HG02588 (cell line): ENCODE measurements around the gene DLD.
A peak's percentile ranks its signal among the peaks of the same experiment; 100 is the strongest.
"Not testable (repeated sequence)": the region's sequence is repeated elsewhere in the genome, so short reads cannot be mapped to it uniquely, and the experiment has no call there.

Experiments used
- ATAC-seq: cut with Tn5 transposase; IDR thresholded peaks from one replicate; pipeline ENCODE4 v1.9.1; 2021; ENCODE audit warnings: mild to moderate bottlenecking, moderate library complexity; ENCODE audit not compliant: unreplicated experiment

DLD gene

DNA sequence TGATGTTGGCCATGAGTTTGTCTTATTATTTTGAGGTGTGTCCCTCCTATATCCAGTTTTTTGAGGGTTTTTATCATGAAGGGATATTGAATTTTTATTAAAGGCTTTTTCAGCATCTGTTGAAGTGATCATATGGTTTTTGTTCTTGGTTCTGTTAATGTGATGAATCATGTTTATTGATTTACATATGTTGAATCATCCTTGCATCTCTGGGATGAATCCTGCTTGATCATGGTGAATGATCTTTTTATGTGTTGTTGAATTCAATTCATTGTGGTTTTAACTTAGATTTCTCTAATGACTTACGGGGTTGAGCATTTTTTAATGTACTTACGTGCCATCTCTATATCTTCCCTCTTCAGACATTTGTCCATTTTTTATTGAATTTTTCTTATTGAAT is 22.9 kb downstream of the DLD start:
- ATAC-seq, result no peak

DNA sequence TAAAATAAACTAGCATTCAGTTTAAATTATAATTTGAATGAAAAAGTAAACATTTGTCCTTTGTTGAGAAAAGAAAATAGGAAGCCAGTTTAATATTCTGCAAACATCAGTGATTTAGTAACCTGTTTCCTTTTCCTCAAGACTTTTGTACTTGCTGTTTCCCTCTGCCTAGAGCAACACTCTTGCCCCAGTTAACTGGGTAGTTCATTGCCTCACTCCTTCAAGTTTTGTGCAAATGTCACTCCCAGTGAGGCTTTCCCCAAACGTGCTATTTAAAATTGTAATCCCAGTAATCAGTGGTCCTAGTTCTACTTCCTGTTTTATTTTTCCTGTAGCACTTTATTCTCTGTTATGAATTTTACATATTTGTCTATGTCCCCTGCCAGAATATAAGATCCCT is 23.8 kb downstream of the DLD start:
- ATAC-seq, result no peak

DNA sequence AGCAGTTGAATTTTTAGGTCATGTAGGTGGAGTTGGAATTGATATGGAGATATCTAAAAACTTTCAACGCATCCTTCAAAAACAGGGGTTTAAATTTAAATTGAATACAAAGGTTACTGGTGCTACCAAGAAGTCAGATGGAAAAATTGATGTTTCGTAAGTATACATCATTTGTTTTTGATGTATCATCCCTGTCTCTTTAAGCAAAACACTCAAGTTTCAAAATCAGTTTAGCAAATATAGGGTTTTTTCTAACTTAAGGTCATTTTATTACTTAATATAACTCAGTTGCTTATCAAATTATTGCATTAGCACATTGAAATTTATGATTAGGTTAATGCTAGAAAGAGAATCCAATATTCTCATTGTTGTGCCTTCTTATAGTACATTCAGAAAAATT is 24.6 kb downstream of the DLD start:
- ATAC-seq, result no peak

DNA sequence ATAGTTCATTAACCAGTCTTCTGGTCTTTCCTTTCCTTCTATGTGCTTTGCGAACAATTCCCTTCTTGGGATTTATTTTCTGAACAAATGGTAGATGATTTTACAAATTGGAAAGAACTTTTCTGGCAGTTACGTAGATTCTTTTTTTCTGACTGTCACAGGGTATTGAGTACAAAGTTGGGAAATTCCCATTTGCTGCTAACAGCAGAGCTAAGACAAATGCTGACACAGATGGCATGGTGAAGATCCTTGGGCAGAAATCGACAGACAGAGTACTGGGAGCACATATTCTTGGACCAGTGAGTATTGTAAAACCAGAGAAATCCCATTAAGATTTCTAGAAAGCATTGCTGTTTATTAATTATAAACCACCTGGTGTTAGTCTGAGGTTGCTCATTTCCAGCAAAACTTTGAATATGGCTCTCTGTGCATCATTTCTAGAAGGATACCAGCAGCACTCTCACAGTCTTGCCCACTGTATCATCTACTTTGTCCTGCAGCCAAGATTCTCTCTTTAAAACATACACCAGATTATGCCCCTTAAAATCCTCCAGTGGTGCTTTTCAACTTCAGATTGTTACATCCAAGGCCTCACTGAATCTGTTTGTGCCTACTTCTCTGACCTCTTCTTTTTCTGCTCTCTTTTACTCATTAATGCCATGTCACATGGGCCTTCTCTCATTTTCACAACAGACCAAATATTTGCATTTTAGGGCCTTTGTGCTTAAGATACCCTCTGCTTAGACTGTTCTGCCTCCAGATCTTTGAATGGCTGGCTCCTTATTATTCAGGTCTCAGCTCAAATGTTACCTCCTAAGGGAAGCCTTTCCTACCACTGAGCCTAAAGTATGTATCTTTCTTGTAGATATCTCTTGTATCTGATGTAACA is 27.0 kb downstream of the DLD start:
- ATAC-seq, result peak; percentile 88

DNA sequence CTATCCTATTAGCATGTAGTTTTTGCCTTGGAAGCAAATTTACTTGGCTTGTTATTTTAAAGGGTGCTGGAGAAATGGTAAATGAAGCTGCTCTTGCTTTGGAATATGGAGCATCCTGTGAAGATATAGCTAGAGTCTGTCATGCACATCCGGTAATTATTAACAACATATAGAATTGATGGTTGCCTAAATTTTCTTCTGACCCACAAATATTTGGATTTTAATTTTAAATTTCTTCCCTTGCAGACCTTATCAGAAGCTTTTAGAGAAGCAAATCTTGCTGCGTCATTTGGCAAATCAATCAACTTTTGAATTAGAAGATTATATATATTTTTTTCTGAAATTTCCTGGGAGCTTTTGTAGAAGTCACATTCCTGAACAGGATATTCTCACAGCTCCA is 28.0 kb downstream of the DLD start:
- no peak for ATAC-seq

DNA sequence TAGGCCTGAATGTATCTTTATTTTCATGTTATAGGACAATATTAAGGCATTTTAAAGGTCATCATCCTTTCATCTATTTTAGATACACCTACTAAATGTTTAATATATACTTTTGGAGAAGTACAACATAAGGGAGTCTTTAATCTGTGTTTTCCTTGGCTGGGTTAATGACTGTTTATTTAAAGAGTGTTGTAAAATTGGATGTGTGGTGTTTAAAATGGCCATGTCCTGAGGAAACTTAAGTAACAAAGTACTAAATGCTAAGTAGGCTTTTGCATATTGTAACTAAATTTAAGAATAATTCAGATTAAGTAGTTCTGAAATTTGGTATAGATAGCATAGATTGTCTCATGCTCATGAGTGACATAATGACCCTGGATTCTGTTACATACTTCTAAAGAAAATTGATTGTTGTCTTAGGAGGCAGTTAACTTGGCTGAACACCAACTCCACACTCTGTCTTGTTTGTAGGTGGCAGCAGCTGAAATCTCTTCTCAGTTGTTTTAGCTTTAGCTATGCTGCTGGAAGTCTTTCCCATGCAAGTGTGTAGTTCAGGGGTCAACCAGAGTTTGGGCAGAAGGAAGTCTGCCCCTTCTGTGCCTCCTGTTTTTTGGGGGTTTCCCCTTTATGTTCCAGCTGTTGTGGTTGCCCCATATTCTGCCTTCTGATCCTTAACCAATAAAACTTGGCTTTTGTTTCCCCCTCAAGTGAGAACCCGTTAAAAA is 29.2 kb downstream of the DLD start:
- no peak for ATAC-seq

DNA sequence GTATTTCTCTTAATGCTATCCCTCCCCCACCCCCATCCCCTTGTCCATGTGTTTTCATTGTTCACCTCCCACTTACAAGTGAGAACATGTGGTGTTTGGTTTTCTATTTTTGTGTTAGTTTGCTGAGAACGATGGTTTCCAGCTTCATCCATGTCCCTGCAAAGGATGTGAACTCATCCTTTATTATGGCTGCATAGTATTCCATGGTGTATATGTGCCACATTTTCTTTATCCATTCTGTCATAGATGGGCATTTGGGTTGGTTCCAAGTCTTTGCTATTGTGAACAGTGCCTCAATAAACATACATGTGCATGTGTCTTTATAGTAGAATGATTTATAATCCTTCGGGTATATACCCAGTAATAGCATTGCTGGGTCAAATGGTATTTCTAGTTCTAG is 30.8 kb downstream of the DLD start:
- not testable (repeated sequence) for ATAC-seq

DNA sequence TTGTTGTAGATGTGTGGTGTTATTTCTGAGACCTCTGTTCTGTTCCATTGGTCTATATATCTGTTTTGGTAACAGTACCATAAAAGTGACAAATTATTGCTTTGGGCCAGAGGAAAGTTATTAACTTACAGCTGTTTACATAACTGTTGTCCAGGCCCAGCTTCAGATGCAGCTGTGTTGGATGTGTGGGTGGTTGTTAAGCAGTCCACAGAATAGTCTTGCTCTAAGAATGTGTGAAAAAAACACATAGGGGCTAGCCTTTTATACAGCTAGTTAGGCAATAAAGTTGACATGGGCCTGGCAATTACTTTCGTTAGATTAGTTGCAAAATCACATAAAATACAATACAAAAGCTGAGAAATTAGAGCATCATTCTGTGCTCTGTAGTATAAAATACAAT is 31.9 kb downstream of the DLD start:
- no peak for ATAC-seq

DNA sequence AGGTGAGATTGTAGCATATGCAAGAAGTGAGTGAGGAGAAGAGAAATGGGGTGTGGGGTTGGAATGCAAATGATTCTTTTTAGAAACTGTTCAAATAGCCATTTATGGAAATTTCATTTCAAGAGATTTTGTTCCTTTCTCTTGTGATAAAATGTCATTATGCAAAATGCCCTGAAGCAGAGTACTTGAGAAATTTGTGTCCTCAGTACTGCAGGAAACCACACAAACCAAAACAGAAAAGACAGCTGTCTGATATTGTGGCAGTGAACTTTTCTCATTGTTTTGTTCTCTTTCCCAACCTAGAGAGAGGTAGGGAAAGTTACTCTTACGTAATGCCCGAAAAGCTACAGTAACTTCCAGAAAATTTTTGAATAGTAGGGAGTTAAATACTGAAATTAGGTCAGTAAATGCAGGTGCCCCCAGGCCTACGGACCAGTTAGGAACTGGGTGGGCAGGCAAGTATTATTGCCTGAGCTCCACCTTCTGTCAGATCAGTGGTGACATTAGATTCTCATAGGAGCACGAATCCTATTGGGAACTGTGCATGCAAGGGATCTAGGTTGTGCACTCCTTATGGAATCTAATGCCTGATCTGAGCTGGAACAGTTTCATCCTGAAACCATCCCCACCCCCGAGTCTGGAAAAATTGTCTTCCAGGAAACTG is 34.0 kb downstream of the DLD start:
- peak; percentile 90 for ATAC-seq

DNA sequence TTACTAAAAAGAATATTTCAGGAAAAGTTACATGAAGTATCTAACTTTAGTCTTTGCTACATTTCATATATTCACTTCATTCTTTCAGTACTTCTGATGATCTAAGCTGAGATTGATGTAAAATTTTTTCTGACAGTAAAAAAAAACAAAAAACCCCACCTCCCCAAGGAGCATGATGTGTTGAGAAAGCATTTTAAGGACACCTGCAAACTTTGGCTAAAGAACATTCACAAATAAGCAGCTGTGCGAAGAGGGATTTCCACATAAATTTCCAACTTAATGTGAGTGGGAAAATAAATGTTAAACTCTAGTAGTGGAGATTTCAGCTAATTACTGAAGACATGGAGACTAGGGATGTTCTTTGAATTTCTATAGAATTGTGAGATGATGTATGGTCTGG is 35.5 kb downstream of the DLD start:
- ATAC-seq, result no peak

DNA sequence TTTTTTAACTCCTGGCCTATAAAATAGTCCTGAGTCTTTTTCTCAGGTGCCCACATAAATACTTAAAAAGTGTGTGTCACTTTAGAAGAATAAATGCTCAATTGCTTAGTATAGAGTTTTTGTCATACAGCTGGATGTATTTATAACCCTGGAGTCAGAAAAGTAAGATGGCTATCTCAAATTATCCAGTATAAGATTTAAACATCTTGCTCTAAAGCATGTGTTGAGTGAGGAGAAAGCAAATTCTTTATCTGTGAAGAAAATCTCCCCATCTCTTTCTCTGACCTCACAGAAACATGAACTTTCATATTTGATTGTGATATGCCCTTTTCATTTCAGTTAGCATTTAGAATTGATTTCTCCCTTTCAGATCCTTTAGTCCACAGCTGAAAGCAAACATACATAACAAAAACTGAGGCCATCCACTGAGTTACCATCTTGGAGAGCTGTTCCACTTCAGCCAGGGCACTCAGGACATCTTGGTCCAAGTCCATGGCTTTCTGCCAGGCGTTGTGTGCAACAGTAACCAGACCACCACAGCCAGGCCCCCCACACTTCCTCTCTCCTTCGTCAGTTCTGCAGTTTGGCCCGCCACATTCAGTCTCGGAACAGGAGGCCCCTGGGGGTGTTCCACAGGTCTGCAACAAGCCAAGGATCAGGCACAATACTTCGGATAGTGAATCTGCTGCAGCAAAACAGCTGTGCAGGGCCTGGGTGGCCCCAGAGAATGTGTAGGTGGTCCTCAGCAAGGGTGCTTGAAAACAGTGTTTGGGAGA is 40.9 kb downstream of the DLD start:
- no peak for ATAC-seq

DNA sequence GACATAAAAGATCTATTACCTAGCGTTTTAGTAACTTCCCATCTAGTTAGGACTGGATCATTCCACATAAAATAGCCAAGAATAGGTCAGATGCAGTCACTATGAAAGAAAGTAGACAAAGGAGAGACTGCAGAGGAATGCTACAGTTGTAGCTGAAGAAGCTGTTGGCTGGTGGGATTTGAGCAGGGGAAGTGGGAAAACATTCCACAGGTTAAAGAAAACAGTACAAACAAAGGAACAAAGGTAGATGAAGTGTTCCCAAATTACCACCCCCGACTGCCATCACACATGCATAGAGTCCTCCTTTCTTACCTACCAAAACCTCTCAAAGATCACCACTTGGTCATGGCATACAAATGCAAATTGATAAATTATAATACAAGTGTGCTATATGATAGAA is 41.8 kb downstream of the DLD start:
- no peak for ATAC-seq

DNA sequence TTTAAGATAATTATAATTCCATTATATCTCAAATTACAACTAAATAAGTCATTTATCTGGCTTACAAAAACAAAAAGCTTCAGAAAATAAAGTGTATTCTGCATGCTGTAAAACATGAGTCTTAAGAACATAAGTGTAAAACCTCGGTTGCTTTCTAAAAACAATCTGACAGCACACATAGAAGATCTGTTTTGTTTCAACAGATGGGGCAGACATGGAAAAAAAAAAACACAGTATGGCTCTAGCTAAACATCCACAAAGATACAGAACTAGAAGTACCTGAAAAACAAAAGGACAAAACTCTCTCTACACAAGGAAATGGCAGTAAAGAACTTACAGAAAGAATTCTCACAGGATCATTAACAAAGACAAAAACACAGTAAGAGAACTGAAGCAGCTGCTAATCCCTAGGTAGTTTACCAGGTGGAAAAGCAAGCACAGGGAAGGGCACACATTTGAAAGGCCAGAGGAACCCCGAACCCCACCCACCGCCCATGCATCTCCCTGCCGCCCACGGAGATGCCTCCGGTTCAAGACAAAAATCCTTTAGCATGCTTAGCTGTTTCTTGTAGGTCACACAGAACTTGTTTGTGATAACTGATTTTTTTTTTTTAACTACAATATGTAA is 42.5 kb downstream of the DLD start:
- ATAC-seq, result no peak

DNA sequence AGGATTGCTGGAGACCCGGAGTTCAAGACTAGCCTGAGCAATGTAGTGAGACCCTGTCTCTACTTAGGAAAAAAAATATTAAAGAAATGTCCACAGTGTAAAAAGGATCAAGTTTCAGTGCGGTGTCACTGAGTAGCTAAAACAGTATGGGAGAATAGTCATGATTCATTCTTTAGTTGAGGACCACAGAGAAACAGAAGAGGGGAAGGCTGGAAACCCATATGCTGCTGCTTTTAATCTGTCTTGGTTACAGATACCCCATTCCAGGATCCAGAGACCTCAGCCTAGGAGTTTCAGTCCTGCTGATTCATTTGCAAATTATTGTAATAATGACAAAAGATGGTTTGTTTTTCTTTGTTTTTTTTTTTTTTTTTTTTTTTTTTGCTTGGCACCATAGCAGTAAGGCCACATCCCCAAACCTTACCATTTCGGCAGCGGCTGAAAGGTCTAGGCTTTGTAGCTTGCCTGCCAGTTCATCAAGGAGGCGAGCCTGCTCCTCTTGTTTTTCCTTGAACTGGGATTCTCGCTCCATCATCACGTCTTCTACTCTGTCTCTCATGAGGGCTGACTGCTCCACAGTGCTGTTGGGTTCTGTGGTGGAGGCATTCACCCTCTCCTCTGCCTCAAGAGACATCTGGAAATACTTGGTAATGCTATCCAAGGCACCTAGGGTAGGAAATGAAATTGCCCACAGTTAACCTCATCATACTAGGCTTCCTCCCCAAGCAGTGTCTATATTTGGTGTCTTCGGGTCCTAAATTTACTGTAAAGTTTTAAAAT is 44.2 kb downstream of the DLD start:
- ATAC-seq, result no peak

DNA sequence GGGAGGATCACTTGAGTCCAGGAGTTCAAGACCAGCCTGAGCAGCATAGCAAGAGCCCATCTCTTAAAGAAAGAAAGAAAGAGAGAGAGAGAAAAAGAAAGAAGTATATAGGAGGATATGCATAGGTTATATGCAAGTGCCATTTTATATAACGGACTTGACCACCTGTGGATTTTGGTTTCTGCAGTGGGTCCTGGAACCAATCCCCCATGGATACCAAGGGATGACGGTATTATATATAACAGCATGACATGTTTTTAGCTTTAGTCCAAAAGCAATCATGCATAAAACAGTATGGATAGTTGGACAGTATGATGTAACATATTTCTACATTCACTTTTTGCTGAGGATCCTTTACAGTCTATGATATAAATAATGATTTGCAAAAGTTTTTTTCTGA is 45.3 kb downstream of the DLD start:
- ATAC-seq, result no peak

DNA sequence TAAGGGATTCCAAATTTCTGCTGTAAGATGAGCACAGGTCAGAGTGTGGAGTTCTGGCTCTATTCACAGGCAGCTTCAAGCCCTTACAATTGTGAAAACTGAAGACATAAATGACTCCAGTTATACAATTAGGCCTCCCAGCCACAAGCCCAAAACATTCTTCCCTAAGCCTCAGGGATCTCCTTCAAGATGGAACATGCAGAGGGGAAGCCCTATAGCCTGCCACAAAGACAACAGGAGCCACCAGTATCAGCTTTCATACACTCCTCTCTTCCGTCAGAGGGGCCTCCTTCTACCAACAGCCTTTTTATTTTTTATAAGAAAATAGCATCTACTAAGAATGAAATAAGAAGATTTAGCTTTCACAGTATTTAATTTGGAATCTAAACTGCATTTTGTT is 46.5 kb downstream of the DLD start:
- no peak for ATAC-seq

DNA sequence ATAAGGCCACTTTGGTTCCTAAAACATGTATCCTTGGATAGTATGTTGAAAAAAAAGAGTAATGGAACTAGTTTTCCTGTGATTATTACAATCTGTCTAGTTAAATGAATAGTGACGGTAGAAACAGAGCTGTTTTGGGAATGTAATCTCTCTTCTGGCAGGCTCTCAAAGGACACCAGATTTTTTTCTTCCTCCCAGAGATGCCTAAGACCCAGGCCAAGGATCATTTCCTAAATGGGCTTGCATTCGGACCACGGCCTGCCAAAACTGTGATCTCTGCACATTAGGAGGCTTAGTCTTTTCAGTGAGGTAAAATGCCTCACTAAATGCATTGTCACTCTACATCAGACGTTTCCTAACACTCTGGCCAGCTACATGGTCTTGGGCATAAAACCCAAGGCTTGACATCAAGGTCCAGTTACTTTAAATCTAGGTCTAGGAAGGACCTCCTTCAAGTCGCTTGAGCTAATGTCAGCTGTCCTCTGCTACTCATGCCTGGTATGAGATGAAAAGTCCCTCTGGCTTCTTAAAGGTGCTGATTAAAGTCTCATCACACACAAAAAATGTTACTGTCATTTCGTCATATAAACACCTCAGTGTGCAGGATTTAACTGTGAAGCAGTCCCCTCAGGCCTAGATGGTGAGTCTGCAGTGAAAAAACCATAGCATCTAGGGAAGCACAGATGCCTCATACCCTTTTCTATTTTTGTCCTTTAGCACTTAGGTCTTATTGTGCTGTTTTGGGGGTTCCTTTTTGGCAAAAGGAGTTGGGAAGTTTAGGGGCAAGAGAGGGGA is 47.7 kb downstream of the DLD start:
- no peak for ATAC-seq

DNA sequence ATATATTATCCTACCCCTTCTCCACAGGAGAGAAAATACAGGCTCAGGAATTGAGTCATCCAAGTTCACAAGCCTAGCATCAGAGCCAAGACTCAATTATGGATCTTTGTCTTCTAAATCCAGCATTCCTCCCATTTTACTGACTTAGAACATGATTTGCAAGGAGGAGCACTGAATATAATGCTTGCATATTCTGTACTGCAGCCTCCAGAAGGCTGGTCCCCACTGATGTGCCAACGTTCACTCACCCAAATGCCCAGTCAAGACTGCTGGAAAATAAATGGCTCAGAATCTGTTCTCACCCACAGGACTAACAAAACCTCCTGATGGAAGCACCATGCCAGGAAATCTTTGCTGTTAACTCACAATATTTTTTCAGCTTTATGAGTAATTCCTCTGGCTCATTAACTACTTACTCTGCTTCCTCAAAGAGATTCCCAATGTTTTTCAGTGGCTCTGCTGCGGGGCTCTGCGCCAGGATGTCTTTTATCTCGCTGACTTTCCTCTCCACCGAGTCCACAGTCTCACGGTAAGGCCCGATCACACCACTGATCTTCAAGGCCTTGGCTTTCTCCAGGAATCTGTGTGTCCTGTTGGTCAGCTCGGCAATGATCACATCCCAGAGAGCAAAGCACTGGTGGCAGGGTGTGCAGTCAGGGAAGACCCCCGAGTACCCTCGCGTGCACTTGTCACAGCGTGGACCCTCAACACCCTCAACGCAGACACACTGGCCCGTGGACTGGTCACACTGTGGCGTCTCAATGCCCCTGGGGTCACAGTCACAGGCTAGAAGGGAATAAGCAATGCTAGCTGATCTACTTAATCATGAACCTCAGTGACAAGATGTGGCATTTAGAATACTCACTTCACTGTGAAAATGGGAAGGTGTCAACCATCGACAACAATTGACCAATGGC is 48.8 kb downstream of the DLD start:
- no peak for ATAC-seq
